A549 (cell line): Measurements from ENCODE around the gene PTPRN2.

ENCODE experiments used
- CHD2 ChIP-seq: fragments of 150-350 bp; IDR thresholded peaks from 2 replicates; pipeline ENCODE4 v1.6.1; 2014; ENCODE audit warnings: low read length; ENCODE audit not compliant: partially characterized antibody
- EP300 ChIP-seq, 2 experiments: fragments of >200 bp; sonication (Bioruptor Twin); formaldehyde crosslinking; IDR thresholded peaks; 2 replicates in 1 of 2; 3 replicates in 1 of 2; pipeline ENCODE4 v1.6.1; 2016 to 2017
- ESRRA ChIP-seq: fragments of 150-350 bp; IDR thresholded peaks from 2 replicates; pipeline ENCODE4 v1.6.1; 2014; ENCODE audit warnings: mild to moderate bottlenecking, low read length, borderline replicate concordance
- POLR2A ChIP-seq: IDR thresholded peaks from 2 replicates; pipeline ENCODE4 v1.6.1; 2012; ENCODE audit warnings: mild to moderate bottlenecking, low read length
- TF ChIP-seq, protein P1 (sequence below): fragments of >200 bp; sonication (Bioruptor Twin); formaldehyde crosslinking; IDR thresholded peaks from 3 replicates; pipeline ENCODE4 v1.5.1; 2016

- TF ChIP-seq EP300 (IDR thresholded peaks at IDR 0.05) (no peak), POLR2A (no peak), CHD2 (no peak), ESRRA (no peak)
- TF ChIP-seq, protein P1, sequence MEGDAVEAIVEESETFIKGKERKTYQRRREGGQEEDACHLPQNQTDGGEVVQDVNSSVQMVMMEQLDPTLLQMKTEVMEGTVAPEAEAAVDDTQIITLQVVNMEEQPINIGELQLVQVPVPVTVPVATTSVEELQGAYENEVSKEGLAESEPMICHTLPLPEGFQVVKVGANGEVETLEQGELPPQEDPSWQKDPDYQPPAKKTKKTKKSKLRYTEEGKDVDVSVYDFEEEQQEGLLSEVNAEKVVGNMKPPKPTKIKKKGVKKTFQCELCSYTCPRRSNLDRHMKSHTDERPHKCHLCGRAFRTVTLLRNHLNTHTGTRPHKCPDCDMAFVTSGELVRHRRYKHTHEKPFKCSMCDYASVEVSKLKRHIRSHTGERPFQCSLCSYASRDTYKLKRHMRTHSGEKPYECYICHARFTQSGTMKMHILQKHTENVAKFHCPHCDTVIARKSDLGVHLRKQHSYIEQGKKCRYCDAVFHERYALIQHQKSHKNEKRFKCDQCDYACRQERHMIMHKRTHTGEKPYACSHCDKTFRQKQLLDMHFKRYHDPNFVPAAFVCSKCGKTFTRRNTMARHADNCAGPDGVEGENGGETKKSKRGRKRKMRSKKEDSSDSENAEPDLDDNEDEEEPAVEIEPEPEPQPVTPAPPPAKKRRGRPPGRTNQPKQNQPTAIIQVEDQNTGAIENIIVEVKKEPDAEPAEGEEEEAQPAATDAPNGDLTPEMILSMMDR = no peak
Observed at GRCh38 chr7:157780721-157781120, 806.9 kb downstream of the PTPRN2 start.
